ENCODE measurements around the gene MGAT3. TPM values are rescaled to one million over a fixed set of nuclear protein-coding genes. Genes with fewer than 3 reads are reported as not detected.

The MGAT3 gene
- total and polyA plus RNA-seq, 2 donors: 1.6 to 3.7 TPM

DNA sequence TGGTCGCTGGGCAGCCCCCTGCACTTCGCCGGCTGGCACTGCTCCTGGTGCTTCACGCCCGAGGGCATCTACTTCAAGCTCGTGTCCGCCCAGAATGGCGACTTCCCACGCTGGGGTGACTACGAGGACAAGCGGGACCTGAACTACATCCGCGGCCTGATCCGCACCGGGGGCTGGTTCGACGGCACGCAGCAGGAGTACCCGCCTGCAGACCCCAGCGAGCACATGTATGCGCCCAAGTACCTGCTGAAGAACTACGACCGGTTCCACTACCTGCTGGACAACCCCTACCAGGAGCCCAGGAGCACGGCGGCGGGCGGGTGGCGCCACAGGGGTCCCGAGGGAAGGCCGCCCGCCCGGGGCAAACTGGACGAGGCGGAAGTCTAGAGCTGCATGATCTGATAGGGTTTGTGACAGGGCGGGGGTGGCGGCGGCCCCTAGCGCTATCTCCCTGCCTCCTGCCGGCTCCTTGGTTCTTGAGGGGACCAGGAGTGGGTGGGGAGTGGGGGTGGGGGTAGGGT is 31.8 kb downstream of the MGAT3 start:
- H3K36me3 ChIP-seq (ENCODE audit: control insufficient read depth in 2 of 2, insufficient read depth in 2 of 2, low read length in 1 of 2): no peaks in the 10 kb centered on the region
- WGBS: 97% methylated on average over 39 of the region's 39 CpGs
- H3K4me1 ChIP-seq (ENCODE audit: control insufficient read depth in 2 of 2, insufficient read depth in 2 of 2, low read length in 2 of 2): peaks cover 2 to 10% of the 10 kb centered on the region in 2 donors
- peaks cover 0 to 3% of the 10 kb centered on the region in 2 donors for H3K27me3 ChIP-seq (ENCODE audit: control insufficient read depth in 2 of 2, insufficient read depth in 1 of 2, low read length in 1 of 2)
- H3K27ac ChIP-seq (ENCODE audit: low read depth in 1 of 2, low read length in 1 of 2): no peak overlapping the region
- no peak for DNase-seq (ENCODE audit: low read depth in 6 of 9, low spot score in 9 of 9)
- no peak overlapping the region for H3K4me3 ChIP-seq (ENCODE audit: low read length in 2 of 2)
- no peaks in the 10 kb centered on the region for H3K9me3 ChIP-seq (ENCODE audit: control insufficient read depth in 2 of 2, insufficient read depth in 1 of 2, low read length in 1 of 2)

DNA sequence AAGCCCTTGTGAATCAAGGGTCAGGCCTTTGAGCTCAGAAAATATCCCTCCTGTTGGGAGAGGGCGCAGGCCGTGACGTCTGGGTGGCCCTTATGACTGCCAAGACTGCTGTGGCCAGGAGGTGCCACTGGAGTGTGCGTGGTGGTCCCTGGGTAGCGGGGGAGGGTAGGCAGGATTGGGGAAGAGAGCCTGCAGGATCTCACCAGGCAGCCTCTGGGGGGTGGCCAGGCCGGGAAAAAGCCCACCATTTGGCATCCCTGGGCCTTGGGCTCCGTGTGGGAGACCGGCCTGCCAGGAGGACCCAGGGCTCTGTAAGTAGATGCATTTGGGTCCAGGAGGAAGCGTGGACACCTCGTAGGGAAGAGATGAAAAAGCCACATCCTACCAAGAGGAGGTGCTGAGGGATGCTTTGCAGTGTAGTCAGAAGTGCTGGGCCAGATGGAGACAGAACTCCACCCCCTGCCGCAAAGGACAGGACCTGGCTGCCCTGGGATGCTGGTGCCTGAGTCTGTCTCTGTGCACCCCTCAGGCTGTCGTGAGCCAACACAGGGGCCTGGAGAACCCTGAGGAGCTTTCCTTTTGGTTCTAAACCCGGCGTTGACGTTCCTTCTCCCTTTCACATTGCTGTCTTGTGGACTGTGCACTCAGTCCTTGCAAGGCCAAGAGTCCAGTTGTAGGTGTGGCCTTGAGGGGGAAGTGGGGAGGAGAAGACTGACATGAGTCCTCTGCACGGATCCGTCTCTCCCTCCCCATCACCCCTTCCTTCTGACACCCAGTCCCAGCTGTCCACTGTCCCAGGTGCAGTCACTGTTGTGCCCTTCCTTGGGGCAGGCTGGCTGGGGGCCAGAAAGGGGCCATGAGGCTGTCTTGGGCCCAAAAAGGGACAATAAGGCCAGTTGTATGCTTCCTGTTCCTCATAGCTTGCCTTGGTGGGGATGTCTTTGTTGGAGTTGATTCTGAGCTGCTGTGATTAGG is 32.6 kb downstream of the MGAT3 start:
- Histone ChIP-seq H3K27me3 (ENCODE audit: control insufficient read depth in 2 of 2, insufficient read depth in 1 of 2, low read length in 1 of 2) (peaks cover 0 to 2% of the 10 kb centered on the region in 2 donors), H3K9me3 (ENCODE audit: control insufficient read depth in 2 of 2, insufficient read depth in 1 of 2, low read length in 1 of 2) (no peaks in the 10 kb centered on the region), H3K27ac (ENCODE audit: low read depth in 1 of 2, low read length in 1 of 2) (no peak overlapping the region), H3K4me3 (ENCODE audit: low read length in 2 of 2) (no peak overlapping the region), H3K36me3 (ENCODE audit: control insufficient read depth in 2 of 2, insufficient read depth in 2 of 2, low read length in 1 of 2) (no peaks in the 10 kb centered on the region), H3K4me1 (ENCODE audit: control insufficient read depth in 2 of 2, insufficient read depth in 2 of 2, low read length in 2 of 2) (peaks cover 2 to 10% of the 10 kb centered on the region in 2 donors)
- WGBS: 93% methylated on average over 17 of the region's 17 CpGs
- no peak for DNase-seq (ENCODE audit: low read depth in 6 of 9, low spot score in 9 of 9)

DNA sequence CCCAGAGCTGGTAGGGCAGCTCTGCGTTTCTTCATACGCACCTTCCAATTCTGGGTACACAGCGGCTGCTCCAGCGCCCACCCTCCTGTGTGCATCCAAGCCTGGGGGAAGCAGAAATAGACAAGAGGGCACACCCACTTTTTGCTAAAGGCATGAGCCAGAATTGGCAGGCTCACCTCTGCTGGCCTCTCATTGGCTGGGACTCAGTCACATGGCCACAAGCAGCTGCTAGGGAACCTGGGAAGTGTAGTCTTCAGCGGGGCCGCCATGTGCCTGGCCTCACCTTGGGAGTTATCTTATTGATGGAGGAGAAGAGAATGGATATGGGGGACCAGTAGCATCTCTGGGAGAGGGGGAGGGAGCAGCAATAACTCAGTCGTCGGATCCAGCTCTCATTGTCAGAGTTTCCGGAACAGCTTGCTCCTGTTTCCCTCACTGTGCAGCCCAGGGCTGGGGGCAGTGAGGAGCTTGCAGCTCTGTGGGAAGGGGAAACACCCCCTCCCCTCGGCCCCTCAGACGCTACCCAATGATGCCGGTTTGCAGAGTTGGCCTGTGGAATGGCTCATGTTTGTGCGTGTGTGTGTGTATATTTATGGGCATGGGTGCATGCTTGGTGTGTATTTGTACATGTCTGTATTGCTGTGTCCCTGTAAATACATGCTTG is 33.5 kb downstream of the MGAT3 start:
- no peaks in the 10 kb centered on the region for H3K27me3 ChIP-seq (ENCODE audit: control insufficient read depth in 2 of 2, insufficient read depth in 1 of 2, low read length in 1 of 2)
- no peaks in the 10 kb centered on the region for H3K36me3 ChIP-seq (ENCODE audit: control insufficient read depth in 2 of 2, insufficient read depth in 2 of 2, low read length in 1 of 2)
- no peak overlapping the region for H3K4me3 ChIP-seq (ENCODE audit: low read length in 2 of 2)
- no peak overlapping the region for H3K27ac ChIP-seq (ENCODE audit: low read depth in 1 of 2, low read length in 1 of 2)
- peaks cover 2 to 10% of the 10 kb centered on the region in 2 donors for H3K4me1 ChIP-seq (ENCODE audit: control insufficient read depth in 2 of 2, insufficient read depth in 2 of 2, low read length in 2 of 2)
- peak; percentile 55 to 92 (median 76) for DNase-seq (ENCODE audit: low read depth in 6 of 9, low spot score in 9 of 9)
- H3K9me3 ChIP-seq (ENCODE audit: control insufficient read depth in 2 of 2, insufficient read depth in 1 of 2, low read length in 1 of 2): no peaks in the 10 kb centered on the region
- WGBS: 54% methylated on average over 13 of the region's 13 CpGs

DNA sequence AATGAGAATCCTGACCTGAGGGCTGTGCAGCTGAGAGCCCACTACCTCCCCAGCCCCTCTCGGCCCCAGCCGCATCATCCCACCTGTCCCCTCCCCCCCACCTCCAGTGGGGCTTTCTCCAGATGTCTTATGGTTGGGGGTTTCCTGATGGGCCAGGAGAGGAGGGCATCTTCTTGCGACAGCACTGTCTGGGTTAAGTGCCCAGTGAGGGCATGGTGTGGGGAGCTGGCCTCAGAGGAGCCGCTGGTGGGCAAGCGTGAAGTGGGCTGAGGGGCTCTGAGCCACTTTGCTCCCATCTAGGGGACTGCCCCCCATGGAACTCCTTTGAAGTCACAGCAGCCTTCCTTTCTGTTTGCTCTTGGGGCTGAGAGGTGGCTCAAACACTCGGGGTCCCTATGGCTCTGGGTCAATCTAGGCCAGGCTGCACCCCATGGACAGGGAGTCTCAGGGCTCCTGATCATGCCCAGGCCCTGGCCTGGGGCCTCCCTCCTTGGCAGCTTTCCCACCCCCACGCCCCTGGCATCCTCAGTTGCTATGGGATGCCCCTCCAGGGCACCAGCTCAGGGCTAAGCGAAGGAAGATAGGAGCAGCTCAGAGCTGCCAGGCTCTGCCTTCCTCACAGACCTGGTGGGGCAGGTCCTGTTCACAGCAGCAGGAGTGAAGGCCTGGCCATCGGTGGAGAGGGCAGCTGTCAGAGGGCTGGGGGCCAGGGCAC is 34.3 kb downstream of the MGAT3 start:
- no peak for DNase-seq (ENCODE audit: low read depth in 6 of 9, low spot score in 9 of 9)
- no peaks in the 10 kb centered on the region for H3K36me3 ChIP-seq (ENCODE audit: control insufficient read depth in 2 of 2, insufficient read depth in 2 of 2, low read length in 1 of 2)
- H3K4me3 ChIP-seq (ENCODE audit: low read length in 2 of 2): no peak overlapping the region
- H3K9me3 ChIP-seq (ENCODE audit: control insufficient read depth in 2 of 2, insufficient read depth in 1 of 2, low read length in 1 of 2): no peaks in the 10 kb centered on the region
- H3K4me1 ChIP-seq (ENCODE audit: control insufficient read depth in 2 of 2, insufficient read depth in 2 of 2, low read length in 2 of 2): peaks cover 2 to 11% of the 10 kb centered on the region in 2 donors
- no peaks in the 10 kb centered on the region for H3K27me3 ChIP-seq (ENCODE audit: control insufficient read depth in 2 of 2, insufficient read depth in 1 of 2, low read length in 1 of 2)
- 93% methylated on average over 9 of the region's 9 CpGs for WGBS
- no peak overlapping the region for H3K27ac ChIP-seq (ENCODE audit: low read depth in 1 of 2, low read length in 1 of 2)

DNA sequence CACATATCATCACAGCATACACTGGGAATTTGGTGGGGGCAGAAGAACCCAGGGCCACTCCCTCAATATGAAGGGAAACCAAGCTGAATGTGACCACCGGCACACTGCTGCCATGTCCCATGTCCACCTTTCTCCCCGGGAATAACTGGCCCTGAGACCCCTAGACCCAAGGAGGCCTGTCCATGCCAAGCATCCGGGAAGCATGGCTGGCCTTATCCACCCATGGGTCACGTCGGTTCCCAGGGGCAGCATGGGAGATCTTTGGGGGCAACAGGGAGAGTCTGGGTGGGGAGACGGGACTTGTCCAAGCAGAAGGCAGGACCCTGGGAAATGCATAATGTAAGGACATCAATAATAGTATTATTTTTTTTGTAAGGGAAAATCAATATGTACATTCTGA is 34.9 kb downstream of the MGAT3 start:
- Histone ChIP-seq H3K4me3 (ENCODE audit: low read length in 2 of 2) (no peak overlapping the region), H3K27me3 (ENCODE audit: control insufficient read depth in 2 of 2, insufficient read depth in 1 of 2, low read length in 1 of 2) (no peaks in the 10 kb centered on the region), H3K27ac (ENCODE audit: low read depth in 1 of 2, low read length in 1 of 2) (no peak overlapping the region), H3K36me3 (ENCODE audit: control insufficient read depth in 2 of 2, insufficient read depth in 2 of 2, low read length in 1 of 2) (no peaks in the 10 kb centered on the region), H3K4me1 (ENCODE audit: control insufficient read depth in 2 of 2, insufficient read depth in 2 of 2, low read length in 2 of 2) (peaks cover 2 to 17% of the 10 kb centered on the region in 2 donors), H3K9me3 (ENCODE audit: control insufficient read depth in 2 of 2, insufficient read depth in 1 of 2, low read length in 1 of 2) (no peaks in the 10 kb centered on the region)
- DNase-seq (ENCODE audit: low read depth in 6 of 9, low spot score in 9 of 9): no peak
- 96% methylated on average over 6 of the region's 6 CpGs for WGBS

DNA sequence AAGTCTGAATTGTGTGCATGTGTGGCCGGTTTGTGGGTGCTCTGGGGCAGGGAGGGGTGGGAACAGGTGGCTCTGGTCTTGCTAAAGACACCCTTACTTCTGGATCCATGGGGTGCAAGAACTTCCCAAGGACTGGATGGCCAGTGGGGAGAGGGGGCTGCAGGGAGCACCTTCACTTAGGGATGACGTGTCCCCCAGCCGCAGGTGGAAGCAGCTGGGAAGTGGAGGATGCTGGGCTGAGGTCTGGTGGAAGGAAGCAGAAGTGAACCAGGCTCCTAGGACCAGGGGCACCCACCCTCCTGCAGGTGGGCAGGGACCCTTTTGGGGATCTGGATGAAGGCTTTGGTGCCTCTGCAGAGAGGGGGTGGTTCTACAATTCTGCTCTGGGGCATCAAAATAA is 35.4 kb downstream of the MGAT3 start:
- Histone ChIP-seq H3K27ac (ENCODE audit: low read depth in 1 of 2, low read length in 1 of 2) (no peak overlapping the region), H3K4me3 (ENCODE audit: low read length in 2 of 2) (no peak overlapping the region), H3K4me1 (ENCODE audit: control insufficient read depth in 2 of 2, insufficient read depth in 2 of 2, low read length in 2 of 2) (peaks cover 2 to 18% of the 10 kb centered on the region in 2 donors), H3K27me3 (ENCODE audit: control insufficient read depth in 2 of 2, insufficient read depth in 1 of 2, low read length in 1 of 2) (no peaks in the 10 kb centered on the region), H3K36me3 (ENCODE audit: control insufficient read depth in 2 of 2, insufficient read depth in 2 of 2, low read length in 1 of 2) (no peaks in the 10 kb centered on the region), H3K9me3 (ENCODE audit: control insufficient read depth in 2 of 2, insufficient read depth in 1 of 2, low read length in 1 of 2) (no peaks in the 10 kb centered on the region)
- 74% methylated on average over 3 of the region's 3 CpGs for WGBS
- no peak for DNase-seq (ENCODE audit: low read depth in 6 of 9, low spot score in 9 of 9)

DNA sequence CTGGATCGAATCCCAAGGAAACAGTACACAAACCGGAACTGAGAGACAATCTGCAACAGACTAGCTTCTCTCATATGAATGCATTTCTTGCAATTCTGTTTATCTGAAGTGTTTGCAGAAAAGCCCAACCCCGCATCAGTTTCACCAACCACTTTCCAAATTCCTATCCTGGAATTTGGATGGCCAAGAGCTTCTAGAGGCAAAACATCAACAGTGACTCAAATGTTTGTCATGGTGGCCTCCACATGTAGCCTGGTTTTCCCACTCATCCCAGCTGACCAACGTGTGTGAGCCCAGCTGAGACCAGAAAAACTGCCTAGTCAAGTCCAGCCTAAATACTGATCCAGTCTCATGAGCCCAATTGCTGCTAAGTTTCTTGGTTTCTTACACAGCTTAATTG is 36.9 kb downstream of the MGAT3 start:
- Histone ChIP-seq H3K27me3 (ENCODE audit: control insufficient read depth in 2 of 2, insufficient read depth in 1 of 2, low read length in 1 of 2) (no peaks in the 10 kb centered on the region), H3K4me3 (ENCODE audit: low read length in 2 of 2) (no peak overlapping the region), H3K9me3 (ENCODE audit: control insufficient read depth in 2 of 2, insufficient read depth in 1 of 2, low read length in 1 of 2) (no peaks in the 10 kb centered on the region), H3K4me1 (ENCODE audit: control insufficient read depth in 2 of 2, insufficient read depth in 2 of 2, low read length in 2 of 2) (peaks cover 2 to 31% of the 10 kb centered on the region in 2 donors), H3K27ac (ENCODE audit: low read depth in 1 of 2, low read length in 1 of 2) (no peak overlapping the region), H3K36me3 (ENCODE audit: control insufficient read depth in 2 of 2, insufficient read depth in 2 of 2, low read length in 1 of 2) (no peaks in the 10 kb centered on the region)
- DNase-seq (ENCODE audit: low read depth in 6 of 9, low spot score in 9 of 9): no peak
- 91% methylated on average over 4 of the region's 4 CpGs for WGBS

DNA sequence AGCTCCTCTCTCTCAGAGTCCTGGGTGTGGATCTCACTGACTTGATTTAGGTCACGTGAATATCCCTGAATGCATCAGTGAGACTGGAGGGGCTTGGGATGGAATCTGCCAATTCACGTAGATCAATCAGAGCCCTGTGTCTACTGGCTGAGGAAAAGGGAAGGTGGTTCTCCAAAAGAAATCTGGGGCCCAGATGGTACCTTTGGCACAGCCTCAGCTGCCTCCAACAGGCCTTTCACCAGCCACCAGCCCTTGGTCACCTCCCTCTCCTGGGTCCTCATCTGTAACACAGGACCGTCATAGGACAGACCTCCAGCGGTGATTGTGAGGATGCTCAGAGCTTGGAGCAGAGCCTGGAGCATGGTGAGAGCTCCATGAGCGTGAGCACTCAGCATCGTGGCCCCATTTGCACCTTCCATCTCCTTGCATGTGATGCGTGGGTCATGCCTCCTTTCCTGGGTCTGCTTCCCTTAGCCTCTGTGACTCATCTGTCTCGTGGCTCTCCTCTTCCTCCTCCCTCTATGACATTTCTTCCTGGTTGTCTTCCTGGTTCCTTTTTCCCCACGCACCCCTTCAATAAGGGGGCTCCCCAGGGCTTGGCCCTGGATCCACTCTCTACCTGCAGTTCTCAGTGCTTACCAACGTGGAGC is 37.8 kb downstream of the MGAT3 start:
- H3K4me3 ChIP-seq (ENCODE audit: low read length in 2 of 2): no peak overlapping the region
- WGBS: 92% methylated on average over 10 of the region's 10 CpGs
- no peaks in the 10 kb centered on the region for H3K9me3 ChIP-seq (ENCODE audit: control insufficient read depth in 2 of 2, insufficient read depth in 1 of 2, low read length in 1 of 2)
- no peak for DNase-seq (ENCODE audit: low read depth in 6 of 9, low spot score in 9 of 9)
- H3K4me1 ChIP-seq (ENCODE audit: control insufficient read depth in 2 of 2, insufficient read depth in 2 of 2, low read length in 2 of 2): peaks cover 2 to 32% of the 10 kb centered on the region in 2 donors
- no peak overlapping the region for H3K27ac ChIP-seq (ENCODE audit: low read depth in 1 of 2, low read length in 1 of 2)
- no peaks in the 10 kb centered on the region for H3K27me3 ChIP-seq (ENCODE audit: control insufficient read depth in 2 of 2, insufficient read depth in 1 of 2, low read length in 1 of 2)
- H3K36me3 ChIP-seq (ENCODE audit: control insufficient read depth in 2 of 2, insufficient read depth in 2 of 2, low read length in 1 of 2): no peaks in the 10 kb centered on the region
